Mesenchymal stem cell (in vitro differentiated cells and primary cell): ENCODE measurements around the gene PRKD1.
A peak's percentile ranks its signal among the peaks of the same experiment; 100 is the strongest.

ENCODE experiments used
- DNase-seq: peaks from one replicate; pipeline ENCODE4 v3.0.0-alpha.2; 2013
- H2AFZ ChIP-seq: one replicate; pipeline ENCODE4 v1.6.1; 2013; ENCODE audit warnings: low read depth, mild to moderate bottlenecking, control low read depth, inconsistent platforms, low read length, moderate library complexity
- H2AK5ac ChIP-seq: 2 replicates; pipeline ENCODE4 v1.6.1; 2013; ENCODE audit warnings: low read length, moderate library complexity, mild to moderate bottlenecking, inconsistent platforms; ENCODE audit not compliant: severe bottlenecking
- H2BK120ac ChIP-seq: one replicate; pipeline ENCODE4 v1.6.1; 2013; ENCODE audit warnings: low read depth, mild to moderate bottlenecking, inconsistent platforms, low read length, moderate library complexity
- H2BK12ac ChIP-seq, 2 experiments: one replicate each; pipeline ENCODE4 v1.6.1; 2013; ENCODE audit warnings: inconsistent platforms in 2 of 2, low read length in 2 of 2, mild to moderate bottlenecking in 2 of 2, moderate library complexity in 2 of 2, control low read depth in 1 of 2
- H2BK15ac ChIP-seq: one replicate; pipeline ENCODE4 v1.6.1; 2013; ENCODE audit warnings: mild to moderate bottlenecking, low read depth, inconsistent platforms; ENCODE audit not compliant: poor library complexity, severe bottlenecking
- H2BK5ac ChIP-seq: 2 replicates; pipeline ENCODE4 v1.6.1; 2013; ENCODE audit warnings: low read depth, mild to moderate bottlenecking, low read length, control low read depth, inconsistent platforms; ENCODE audit not compliant: poor library complexity, severe bottlenecking
- H3K14ac ChIP-seq, 2 experiments: one replicate each; pipeline ENCODE4 v1.6.1; 2013; ENCODE audit warnings: inconsistent platforms in 2 of 2, low read length in 2 of 2, control low read depth in 1 of 2, mild to moderate bottlenecking in 1 of 2, moderate library complexity in 1 of 2
- H3K18ac ChIP-seq, 2 experiments: one replicate each; pipeline ENCODE4 v1.6.1; 2013; ENCODE audit warnings: inconsistent platforms in 2 of 2, low read length in 2 of 2, control low read depth in 1 of 2, low read depth in 1 of 2, mild to moderate bottlenecking in 1 of 2
- H3K23ac ChIP-seq, 2 experiments: one replicate each; pipeline ENCODE4 v1.6.1; 2013; ENCODE audit warnings: inconsistent platforms in 2 of 2, low read length in 2 of 2, mild to moderate bottlenecking in 2 of 2, moderate library complexity in 2 of 2, control low read depth in 1 of 2
- H3K27ac ChIP-seq: 2 replicates; pipeline ENCODE4 v1.5.1; 2013; ENCODE audit warnings: mild to moderate bottlenecking, moderate library complexity, low read length, control low read depth, inconsistent platforms; ENCODE audit not compliant: poor library complexity, severe bottlenecking
- H3K27me3 ChIP-seq, 2 experiments: 2 replicates each; pipeline versions ENCODE4 v1.6.1 to v1.7.0; 2013; ENCODE audit warnings: low read length in 2 of 2, mild to moderate bottlenecking in 2 of 2, moderate library complexity in 2 of 2, control low read depth in 1 of 2, inconsistent platforms in 1 of 2; ENCODE audit not compliant: control insufficient read depth in 1 of 2, insufficient read depth in 1 of 2
- H3K36me3 ChIP-seq, 2 experiments: 2 replicates each; pipeline versions ENCODE4 v1.6.1 to v1.7.0; 2013; ENCODE audit warnings: low read length in 2 of 2, control low read depth in 1 of 2, inconsistent platforms in 1 of 2, low read depth in 1 of 2, mild to moderate bottlenecking in 1 of 2; ENCODE audit not compliant: insufficient read depth in 2 of 2, control insufficient read depth in 1 of 2
- H3K4ac ChIP-seq, 2 experiments: one replicate each; pipeline ENCODE4 v1.6.1; 2013; ENCODE audit warnings: inconsistent platforms in 2 of 2, low read length in 2 of 2, mild to moderate bottlenecking in 2 of 2, moderate library complexity in 2 of 2, control low read depth in 1 of 2, low read depth in 1 of 2
- H3K4me1 ChIP-seq: 2 replicates; pipeline ENCODE4 v1.6.1; 2013; ENCODE audit warnings: low read depth, low read length, control low read depth; ENCODE audit not compliant: control insufficient read depth, insufficient read depth
- H3K4me2 ChIP-seq: 2 replicates; pipeline ENCODE4 v1.6.1; 2013; ENCODE audit warnings: low read length, mild to moderate bottlenecking, inconsistent platforms; ENCODE audit not compliant: poor library complexity, severe bottlenecking
- H3K4me3 ChIP-seq, 2 experiments: 2 replicates each; pipeline versions ENCODE4 v1.5.1 to v1.7.0; 2013; ENCODE audit warnings: low read length in 2 of 2, mild to moderate bottlenecking in 2 of 2, control low read depth in 1 of 2, low read depth in 1 of 2; ENCODE audit not compliant: insufficient read depth in 1 of 2
- H3K79me1 ChIP-seq: replicated peaks from 2 replicates; pipeline ENCODE4 v1.6.1; 2013; ENCODE audit warnings: mild to moderate bottlenecking, control low read depth, low read length, inconsistent platforms; ENCODE audit not compliant: poor library complexity, severe bottlenecking
- H3K9ac ChIP-seq: 2 replicates; pipeline ENCODE4 v1.7.0; 2013; ENCODE audit warnings: mild to moderate bottlenecking, low read length, moderate library complexity
- H3K9me3 ChIP-seq: 2 replicates; pipeline ENCODE4 v1.7.0; 2013; ENCODE audit warnings: mild to moderate bottlenecking, low read length; ENCODE audit not compliant: control insufficient read depth
- H4K8ac ChIP-seq: one replicate; pipeline ENCODE4 v1.6.1; 2013; ENCODE audit warnings: inconsistent platforms, mild to moderate bottlenecking, low read length, moderate library complexity
- H4K91ac ChIP-seq: one replicate; pipeline ENCODE4 v1.6.1; 2013; ENCODE audit warnings: mild to moderate bottlenecking, low read length, inconsistent platforms
- WGBS: methylation state at CpG from one replicate; pipeline ENCODE4 v1.1.7; 2013; ENCODE audit warnings: mixed read lengths; 5-methylcytosine and 5-hydroxymethylcytosine counted together

Gene PRKD1

DNA sequence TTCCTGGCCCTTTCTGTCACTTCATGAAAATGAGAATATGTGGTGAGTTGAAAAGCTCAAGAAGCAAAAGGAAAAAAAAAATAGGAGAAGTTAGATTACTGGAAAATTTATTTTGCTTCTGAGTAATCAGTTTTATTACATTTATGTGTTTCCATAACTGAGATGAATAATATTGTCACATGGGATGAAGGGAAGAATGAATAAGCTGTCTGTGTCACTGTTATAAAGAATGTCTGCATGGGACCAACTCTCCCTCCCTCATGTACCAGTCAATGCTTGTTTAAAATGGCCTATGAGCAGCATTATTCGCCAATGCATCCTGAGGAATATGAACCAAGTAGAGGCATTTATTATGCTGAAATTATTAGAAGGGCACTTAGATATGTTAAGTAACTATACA lies 246.3 kb downstream of the PRKD1 start:
- no peak for DNase-seq
- no peak overlapping the region for H2BK15ac ChIP-seq
- no peak overlapping the region for H4K8ac ChIP-seq
- H2AFZ ChIP-seq = no peak overlapping the region
- H3K4me3 ChIP-seq = no peak overlapping the region
- no peak overlapping the region for H2BK12ac ChIP-seq
- no peak overlapping the region for H4K91ac ChIP-seq
- H3K4ac ChIP-seq = no peak overlapping the region
- no peak overlapping the region for H2BK120ac ChIP-seq
- no peaks in the 10 kb centered on the region for H3K36me3 ChIP-seq
- no peak overlapping the region for H2BK5ac ChIP-seq
- no peaks in the 10 kb centered on the region for H3K79me1 ChIP-seq
- H2AK5ac ChIP-seq = no peak overlapping the region
- H3K27ac ChIP-seq = no peak overlapping the region
- no peak overlapping the region for H3K4me2 ChIP-seq
- H3K14ac ChIP-seq = no peak overlapping the region
- no peak overlapping the region for H3K18ac ChIP-seq
- H3K9me3 ChIP-seq = no peaks in the 10 kb centered on the region
- H3K9ac ChIP-seq = peak overlapping the region; percentile 40
- H3K23ac ChIP-seq = no peak overlapping the region
- H3K4me1 ChIP-seq = no peaks in the 10 kb centered on the region
- WGBS = no CpG with 5 or more reads among the region's 1 CpG
- H3K27me3 ChIP-seq = no peaks in the 10 kb centered on the region

DNA sequence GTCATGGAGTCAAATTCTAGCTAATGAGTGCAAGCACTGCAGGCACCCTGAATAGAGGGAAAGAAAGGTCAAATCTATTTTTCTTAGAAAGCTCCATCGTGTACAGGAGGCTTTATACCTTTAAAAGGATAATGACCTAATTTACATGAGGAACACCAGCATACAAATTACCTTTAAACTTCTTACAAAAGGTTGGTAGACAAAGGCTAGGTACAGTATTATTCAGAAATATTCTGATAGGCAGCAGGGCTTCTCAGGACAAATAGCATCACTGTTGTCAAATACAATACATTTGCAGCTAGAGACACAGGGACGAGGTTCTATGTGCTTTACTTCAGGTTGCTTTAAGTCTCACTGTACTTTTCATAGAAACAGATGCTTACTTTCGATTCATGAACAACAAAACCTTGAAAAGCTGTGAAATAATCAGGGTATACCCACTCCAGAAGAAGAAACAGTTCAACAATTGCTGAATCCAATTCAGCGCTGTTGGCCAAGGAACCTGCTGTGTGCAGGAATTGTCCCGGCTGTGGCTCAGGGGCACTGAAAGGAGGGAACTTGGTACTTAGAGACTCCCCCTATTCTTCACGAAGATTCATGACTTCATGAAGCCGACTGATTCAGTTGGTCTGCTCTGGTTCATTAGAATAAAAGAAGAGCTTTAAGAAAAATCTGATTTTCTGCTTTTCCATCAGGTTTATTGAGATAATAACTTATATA lies 252.9 kb downstream of the PRKD1 start:
- Histone ChIP-seq H3K9me3 (no peaks in the 10 kb centered on the region), H3K27ac (no peak overlapping the region), H2BK12ac (no peak overlapping the region), H2AFZ (no peak overlapping the region), H2BK5ac (no peak overlapping the region), H3K18ac (no peak overlapping the region), H4K91ac (no peak overlapping the region), H2AK5ac (no peak overlapping the region), H2BK15ac (no peak overlapping the region), H3K4ac (no peak overlapping the region), H2BK120ac (no peak overlapping the region), H3K4me3 (no peak overlapping the region), H3K9ac (no peak overlapping the region), H3K14ac (no peak overlapping the region), H3K23ac (no peak overlapping the region), H4K8ac (no peak overlapping the region), H3K4me2 (no peak overlapping the region), H3K79me1 (no peaks in the 10 kb centered on the region), H3K27me3 (no peaks in the 10 kb centered on the region), H3K36me3 (no peaks in the 10 kb centered on the region), H3K4me1 (no peaks in the 10 kb centered on the region)
- no peak for DNase-seq
- WGBS = 94% methylated on average over 5 of the region's 7 CpGs

DNA sequence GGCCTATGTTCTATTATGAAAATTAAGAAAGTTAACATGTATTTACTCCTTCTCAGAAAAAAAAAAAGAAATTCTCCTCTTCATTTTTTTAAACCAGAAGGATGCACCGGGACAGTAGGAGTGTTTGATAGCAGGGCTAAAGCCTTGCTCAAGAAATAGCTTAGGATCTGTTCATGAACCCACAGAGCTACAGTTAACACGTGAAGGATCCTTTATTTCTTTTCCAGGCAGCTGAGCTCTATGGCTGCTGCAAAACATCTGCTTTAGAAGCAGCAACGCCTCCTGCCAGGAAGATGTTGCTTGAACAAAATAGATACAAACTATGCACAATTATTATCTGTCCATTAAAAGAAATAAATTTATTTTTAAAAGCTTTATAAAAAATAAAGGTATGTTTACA lies 254.8 kb downstream of the PRKD1 start:
- 58% methylated on average over 2 of the region's 3 CpGs for WGBS
- Histone ChIP-seq H4K8ac (no peak overlapping the region), H2AFZ (no peak overlapping the region), H4K91ac (no peak overlapping the region), H3K23ac (no peak overlapping the region), H3K79me1 (no peaks in the 10 kb centered on the region), H2AK5ac (no peak overlapping the region), H3K4ac (no peak overlapping the region), H3K4me1 (no peaks in the 10 kb centered on the region), H3K18ac (no peak overlapping the region), H3K36me3 (no peaks in the 10 kb centered on the region), H3K9me3 (no peaks in the 10 kb centered on the region), H2BK5ac (no peak overlapping the region), H3K27ac (no peak overlapping the region), H2BK120ac (no peak overlapping the region), H3K27me3 (no peaks in the 10 kb centered on the region), H3K9ac (no peak overlapping the region), H3K4me3 (no peak overlapping the region), H3K4me2 (no peak overlapping the region), H3K14ac (no peak overlapping the region), H2BK15ac (no peak overlapping the region), H2BK12ac (no peak overlapping the region)
- no peak for DNase-seq

DNA sequence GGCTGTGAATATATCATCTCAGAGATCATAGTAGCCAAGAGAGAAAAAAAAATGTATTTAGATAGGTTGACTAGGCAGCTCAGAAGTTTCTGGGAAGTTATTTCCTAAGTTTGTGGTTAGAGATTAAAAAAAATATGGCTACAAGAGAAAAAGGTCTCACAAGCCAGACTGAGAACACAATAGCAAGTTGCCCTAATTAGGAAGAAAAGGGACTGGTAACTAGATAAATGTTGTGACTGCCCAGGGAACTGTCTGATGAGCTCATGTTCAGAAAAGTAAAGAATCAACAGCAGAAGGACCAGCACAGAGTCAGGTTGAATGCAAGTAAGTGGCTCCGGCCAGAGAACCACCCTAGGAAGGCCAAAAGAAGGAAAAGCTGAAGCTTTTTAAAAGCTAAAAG lies 256.6 kb downstream of the PRKD1 start:
- H3K9me3 ChIP-seq = no peaks in the 10 kb centered on the region
- H2BK15ac ChIP-seq = no peak overlapping the region
- no peaks in the 10 kb centered on the region for H3K27me3 ChIP-seq
- peak; percentile 8 for DNase-seq
- no peak overlapping the region for H3K27ac ChIP-seq
- H4K91ac ChIP-seq = no peak overlapping the region
- H3K4me2 ChIP-seq = no peak overlapping the region
- 89% methylated on average over 1 of the region's 1 CpG for WGBS
- no peak overlapping the region for H3K23ac ChIP-seq
- H3K4me1 ChIP-seq = no peaks in the 10 kb centered on the region
- H4K8ac ChIP-seq = no peak overlapping the region
- no peak overlapping the region for H2BK5ac ChIP-seq
- no peak overlapping the region for H2AK5ac ChIP-seq
- H3K4me3 ChIP-seq = no peak overlapping the region
- H2AFZ ChIP-seq = no peak overlapping the region
- H3K9ac ChIP-seq = peak overlapping the region; percentile 7
- no peaks in the 10 kb centered on the region for H3K36me3 ChIP-seq
- H3K79me1 ChIP-seq = no peaks in the 10 kb centered on the region
- H2BK120ac ChIP-seq = no peak overlapping the region
- no peak overlapping the region for H3K14ac ChIP-seq
- H3K4ac ChIP-seq = no peak overlapping the region
- H3K18ac ChIP-seq = no peak overlapping the region
- no peak overlapping the region for H2BK12ac ChIP-seq
